ENCODE measurements around the gene IMP4.

GRCh38 chr2:130375291-130376266, 32.9 kb downstream of the IMP4 start:
- TF ChIP-seq, protein P1, sequence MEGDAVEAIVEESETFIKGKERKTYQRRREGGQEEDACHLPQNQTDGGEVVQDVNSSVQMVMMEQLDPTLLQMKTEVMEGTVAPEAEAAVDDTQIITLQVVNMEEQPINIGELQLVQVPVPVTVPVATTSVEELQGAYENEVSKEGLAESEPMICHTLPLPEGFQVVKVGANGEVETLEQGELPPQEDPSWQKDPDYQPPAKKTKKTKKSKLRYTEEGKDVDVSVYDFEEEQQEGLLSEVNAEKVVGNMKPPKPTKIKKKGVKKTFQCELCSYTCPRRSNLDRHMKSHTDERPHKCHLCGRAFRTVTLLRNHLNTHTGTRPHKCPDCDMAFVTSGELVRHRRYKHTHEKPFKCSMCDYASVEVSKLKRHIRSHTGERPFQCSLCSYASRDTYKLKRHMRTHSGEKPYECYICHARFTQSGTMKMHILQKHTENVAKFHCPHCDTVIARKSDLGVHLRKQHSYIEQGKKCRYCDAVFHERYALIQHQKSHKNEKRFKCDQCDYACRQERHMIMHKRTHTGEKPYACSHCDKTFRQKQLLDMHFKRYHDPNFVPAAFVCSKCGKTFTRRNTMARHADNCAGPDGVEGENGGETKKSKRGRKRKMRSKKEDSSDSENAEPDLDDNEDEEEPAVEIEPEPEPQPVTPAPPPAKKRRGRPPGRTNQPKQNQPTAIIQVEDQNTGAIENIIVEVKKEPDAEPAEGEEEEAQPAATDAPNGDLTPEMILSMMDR (IDR thresholded peaks at IDR 0.05; ENCODE audit: low read depth, low read length) = no peak
- no peak for TF ChIP-seq EZH2phosphoT487 (IDR thresholded peaks at IDR 0.05; ENCODE audit: low read depth)
